Mucosa of descending colon (tissue), 3 donors: ENCODE data around the gene STPG3. TPM values are rescaled to one million over a fixed set of nuclear protein-coding genes. Genes with fewer than 3 reads are reported as not detected.

Experiments
- ATAC-seq: fragments of 200-7000 bp; cut with Tn5 transposase; one replicate; pipeline ENCODE4 v1.9.1; 2020; ENCODE audit warnings: mild to moderate bottlenecking, moderate library complexity
- DNase-seq, 3 donors: peaks; one replicate each; pipeline ENCODE4 v3.0.0-alpha.2; 2020
- H3K36me3 ChIP-seq: fragments of 200-600 bp; one replicate; pipeline ENCODE4 v1.8.0; 2021; ENCODE audit warnings: low read depth, mild to moderate bottlenecking
- H3K4me1 ChIP-seq: fragments of 200-600 bp; one replicate; pipeline ENCODE4 v1.8.0; 2021; ENCODE audit warnings: low read depth, mild to moderate bottlenecking
- H3K4me3 ChIP-seq: fragments of 200-600 bp; one replicate; pipeline ENCODE4 v1.8.0; 2021; ENCODE audit warnings: mild to moderate bottlenecking
- H3K9me3 ChIP-seq: fragments of 200-600 bp; one replicate; pipeline ENCODE4 v1.8.0; 2021; ENCODE audit warnings: mild to moderate bottlenecking
- CTCF ChIP-seq: fragments of 200-600 bp; IDR thresholded peaks from one replicate; pipeline ENCODE4 v1.8.0; 2022; ENCODE audit warnings: antibody characterized with exemption, mild to moderate bottlenecking
- intact Hi-C, 2 donors: fragments of 100-400 bp; cut with DNase I in 1 of 2; cut with micrococcal nuclease in 1 of 2; formaldehyde crosslinking; loops; one replicate each; pipeline versions ENCODE4 v1.11.0 to v1.11.1; 2022; cut with DNase I, micrococcal nuclease
- total RNA-seq, 3 donors: library from RNA; stranded (reverse); fragmentation: NEBNext Ultra II Directional in 2 of 3; extraction: Animal tissue kit (Norgen Biotek cat#: 25700) in 2 of 3; gene quantifications; one replicate each; pipeline versions ENCODE4 v1.2.1 to v1.2.4, GENCODE V29; 2021 to 2023
- donor health status: DM: no; HTN: no; CAD: no; lungs with moderate emphysema.
- donor health status: DM: no; HTN: no; CAD: no.
- donor health status: DM: no; HTN: yes; CAD: no.

The STPG3 gene
- total RNA-seq, 3 donors from 2014 or later: not detected

GRCh38 chr9:137220317-137221094, 30.6 kb upstream of the STPG3 start:
- Histone ChIP-seq H3K4me1 (peaks cover 29% of the 10 kb centered on the region), H3K36me3 (no peaks in the 10 kb centered on the region), H3K4me3 (no peak overlapping the region), H3K9me3 (no peaks in the 10 kb centered on the region)
- intact Hi-C loops: no loop called here
- no peak for TF ChIP-seq CTCF
- DNase-seq: no peak
- no peak for ATAC-seq

GRCh38 chr9:137221095-137221505, 30.0 kb upstream of the STPG3 start:
- Histone ChIP-seq H3K4me1 (peaks cover 29% of the 10 kb centered on the region), H3K4me3 (no peak overlapping the region), H3K9me3 (no peaks in the 10 kb centered on the region), H3K36me3 (no peaks in the 10 kb centered on the region)
- DNase-seq (peak in 1 of 3 donors; percentile 20), ATAC-seq (no peak)
- intact Hi-C loops: no loop called here
- TF ChIP-seq CTCF: no peak

- intact Hi-C loops: no loop called here
- Histone ChIP-seq H3K4me1 (peaks cover 29% of the 10 kb centered on the region), H3K4me3 (no peak overlapping the region), H3K9me3 (no peaks in the 10 kb centered on the region), H3K36me3 (no peaks in the 10 kb centered on the region)
- no peak for ATAC-seq
- peak in 2 of 3 donors; percentile 35 to 68 for DNase-seq
- TF ChIP-seq CTCF: no peak
These were observed 29.5 kb upstream of the STPG3 start for GRCh38 chr9:137221506-137222111.

- peaks cover 37% of the 10 kb centered on the region for H3K4me1 ChIP-seq
These were observed 28.7 kb upstream of the STPG3 start, which contains the start of gene RNF208 for GRCh38 chr9:137222190-137223077. Gene RNF208 (minus strand): TSS chr9:137222240. CDS start chr9:137221212, 1,028 bp downstream.

More at GRCh38 chr9:137222190-137223077, 28.7 kb upstream of the STPG3 start, which contains the start of gene RNF208:
- peak within 1 kb of the TSS; percentile 42 for H3K4me3 ChIP-seq
- ATAC-seq (peak; percentile 19), DNase-seq (peak in 2 of 3 donors; percentile 38 to 74)
- intact Hi-C loops: no loop called here
- no peaks in the 10 kb centered on the region for H3K9me3 ChIP-seq
- TF ChIP-seq CTCF: no peak
- no peaks in the 10 kb centered on the region for H3K36me3 ChIP-seq
